ENCODE results near the gene RECK.

The RECK gene

GRCh38 chr9:36082931-36083330 is 46.2 kb downstream of the RECK start:
- no peak for TF ChIP-seq REST (IDR thresholded peaks at IDR 0.05; ENCODE audit: insufficient read depth in 1 of 2, low read depth in 2 of 2, low read length in 2 of 2)
- no peak for TF ChIP-seq SIN3A (IDR thresholded peaks at IDR 0.05; ENCODE audit: borderline replicate concordance, insufficient read depth, low read length)
- no peak for TF ChIP-seq FOXP2 (optimal IDR thresholded peaks at IDR 0.05; ENCODE audit: borderline replicate concordance, extremely low read depth, extremely low read length, insufficient read depth)
- no peak for TF ChIP-seq TAF1 (IDR thresholded peaks at IDR 0.05; ENCODE audit: borderline replicate concordance, insufficient read depth, low read length)
- no peak for TF ChIP-seq POLR2AphosphoS5 (IDR thresholded peaks at IDR 0.05; ENCODE audit: low read depth, low read length)

GRCh38 chr9:36086442-36086841 is 49.7 kb downstream of the RECK start:
- TF ChIP-seq FOXP2 (optimal IDR thresholded peaks at IDR 0.05; ENCODE audit: borderline replicate concordance, extremely low read depth, extremely low read length, insufficient read depth) (no peak), SIN3A (IDR thresholded peaks at IDR 0.05; ENCODE audit: borderline replicate concordance, insufficient read depth, low read length) (no peak), POLR2AphosphoS5 (IDR thresholded peaks at IDR 0.05; ENCODE audit: low read depth, low read length) (no peak), REST (IDR thresholded peaks at IDR 0.05; ENCODE audit: insufficient read depth in 1 of 2, low read depth in 2 of 2, low read length in 2 of 2) (no peak), TAF1 (IDR thresholded peaks at IDR 0.05; ENCODE audit: borderline replicate concordance, insufficient read depth, low read length) (no peak)

DNA sequence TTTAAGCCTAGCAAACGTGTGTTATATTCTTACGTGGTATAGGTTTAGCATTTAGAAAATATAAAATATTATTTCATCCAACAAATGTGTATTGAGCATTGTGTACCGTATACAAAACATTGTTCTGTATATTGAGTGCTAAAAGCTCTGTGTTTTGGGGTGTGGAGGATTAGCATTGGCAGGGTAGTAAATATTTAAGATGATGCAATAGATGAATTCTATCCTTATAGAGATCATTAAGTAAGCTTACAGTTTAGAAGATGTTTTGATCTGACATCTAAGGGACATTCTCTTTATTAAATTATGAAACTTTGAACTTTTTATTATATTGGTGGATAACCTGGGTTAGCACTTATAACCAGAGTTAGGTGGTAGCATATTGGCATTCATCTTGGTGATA is 51.3 kb downstream of the RECK start:
- TF ChIP-seq FOXP2 (optimal IDR thresholded peaks at IDR 0.05; ENCODE audit: borderline replicate concordance, extremely low read depth, extremely low read length, insufficient read depth) (no peak), SIN3A (IDR thresholded peaks at IDR 0.05; ENCODE audit: borderline replicate concordance, insufficient read depth, low read length) (no peak), POLR2AphosphoS5 (IDR thresholded peaks at IDR 0.05; ENCODE audit: low read depth, low read length) (no peak), REST (IDR thresholded peaks at IDR 0.05; ENCODE audit: insufficient read depth in 1 of 2, low read depth in 2 of 2, low read length in 2 of 2) (no peak), TAF1 (IDR thresholded peaks at IDR 0.05; ENCODE audit: borderline replicate concordance, insufficient read depth, low read length) (no peak)

DNA sequence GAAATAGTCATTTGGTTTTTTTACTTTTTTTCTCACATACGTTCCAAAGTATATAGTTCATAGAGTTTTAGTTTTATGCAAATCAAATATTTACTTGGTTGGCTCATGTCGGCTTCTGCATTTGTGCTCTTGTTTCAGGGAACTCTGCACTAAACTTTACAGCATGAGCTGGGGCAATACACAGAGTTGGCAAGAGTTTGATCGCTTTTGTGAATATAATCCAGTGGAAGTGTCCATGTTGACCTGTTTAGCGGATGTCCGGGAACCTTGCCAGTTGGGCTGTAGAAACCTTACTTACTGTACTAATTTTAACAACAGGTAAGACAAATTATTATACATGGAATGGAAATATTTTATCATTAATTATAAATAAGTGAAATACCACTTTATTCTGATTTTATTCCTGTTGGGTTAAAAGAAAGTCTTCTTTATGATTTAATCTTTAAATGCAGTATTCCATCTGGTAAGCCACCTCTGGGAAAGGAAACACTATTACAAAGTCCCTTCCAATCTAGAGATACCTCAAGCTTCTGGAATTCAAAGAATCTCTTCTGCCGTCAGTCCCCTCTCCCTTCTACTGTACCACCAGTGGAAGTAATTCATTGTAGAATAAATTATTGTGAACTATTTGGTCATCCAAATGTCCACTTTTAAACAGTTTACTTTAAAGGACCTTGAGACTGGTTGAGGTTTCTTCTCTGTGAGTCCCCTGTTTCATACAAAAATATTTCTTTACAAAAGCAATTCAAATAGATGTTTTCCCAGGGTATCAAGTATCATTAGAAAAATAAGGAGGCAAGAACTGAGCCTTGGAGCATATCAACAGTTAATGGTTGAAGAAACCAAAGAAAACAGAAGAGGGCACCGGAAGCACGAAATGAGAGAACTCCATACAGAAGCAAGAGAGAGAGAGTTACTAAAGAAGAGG is 54.6 kb downstream of the RECK start:
- TF ChIP-seq REST (IDR thresholded peaks at IDR 0.05; ENCODE audit: insufficient read depth in 1 of 2, low read depth in 2 of 2, low read length in 2 of 2) (no peak), TAF1 (IDR thresholded peaks at IDR 0.05; ENCODE audit: borderline replicate concordance, insufficient read depth, low read length) (no peak), SIN3A (IDR thresholded peaks at IDR 0.05; ENCODE audit: borderline replicate concordance, insufficient read depth, low read length) (no peak), FOXP2 (optimal IDR thresholded peaks at IDR 0.05; ENCODE audit: borderline replicate concordance, extremely low read depth, extremely low read length, insufficient read depth) (no peak)

Measured in PFSK-1 (cell line).